SH-SY5Y (cell line): ENCODE data around the gene DLG5.

Experiments
- GATA2 ChIP-seq: IDR thresholded peaks from 2 replicates; pipeline ENCODE4 v1.6.1; 2011; ENCODE audit warnings: mild to moderate bottlenecking, low read depth, low read length
- GATA3 ChIP-seq: IDR thresholded peaks from 2 replicates; pipeline ENCODE4 v1.6.1; 2011; ENCODE audit warnings: low read depth, mild to moderate bottlenecking, low read length, moderate library complexity

- no peak for TF ChIP-seq GATA3
- no peak for TF ChIP-seq GATA2
These were observed 155.1 kb downstream of the DLG5 start for GRCh38 chr10:77771450-77771849.
